HPDE6-E6E7 (cell line): ENCODE results near the gene KLHL34.

ENCODE experiments used
- DNase-seq: peaks from one replicate; pipeline ENCODE4 v3.0.0; 2011; ENCODE audit warnings: missing footprints; ENCODE audit errors: extremely low spot score

KLHL34 gene

GRCh38 chrX:21655901-21656586 lies 2.1 kb downstream of the KLHL34 start:
- DNase-seq, result no peak

- DNase-seq, result no peak
Measured at GRCh38 chrX:21645886-21646285, 12.2 kb downstream of the KLHL34 start.

- no peak for DNase-seq
Measured at GRCh38 chrX:21645431-21645830, 12.7 kb downstream of the KLHL34 start.

- DNase-seq, result no peak
Measured at GRCh38 chrX:21639775-21640174, 18.4 kb downstream of the KLHL34 start.

GRCh38 chrX:21638311-21638710 lies 19.8 kb downstream of the KLHL34 start:
- no peak for DNase-seq

- DNase-seq, result no peak
Measured at GRCh38 chrX:21632027-21632426, 26.1 kb downstream of the KLHL34 start.

- DNase-seq, result no peak
Measured at GRCh38 chrX:21623778-21624501, 34.2 kb downstream of the KLHL34 start.

- no peak for DNase-seq
Measured at GRCh38 chrX:21620234-21620633, 37.9 kb downstream of the KLHL34 start.

GRCh38 chrX:21616386-21616785 lies 41.7 kb downstream of the KLHL34 start:
- no peak for DNase-seq

- no peak for DNase-seq
Measured at GRCh38 chrX:21612154-21612553, 46.0 kb downstream of the KLHL34 start.

GRCh38 chrX:21610168-21610567 lies 48.0 kb downstream of the KLHL34 start:
- no peak for DNase-seq

GRCh38 chrX:21606002-21606401 lies 52.1 kb downstream of the KLHL34 start:
- DNase-seq, result no peak
